Fibroblast of skin of right quadriceps (primary cell): ENCODE results near the gene SRL.
"Not testable (repeated sequence)": the region's sequence is repeated elsewhere in the genome, so short reads cannot be mapped to it uniquely, and the experiment has no call there.

Experiments used
- DNase-seq: peaks from one replicate; pipeline ENCODE4 v3.0.0-alpha.2; 2013

Gene SRL

DNA sequence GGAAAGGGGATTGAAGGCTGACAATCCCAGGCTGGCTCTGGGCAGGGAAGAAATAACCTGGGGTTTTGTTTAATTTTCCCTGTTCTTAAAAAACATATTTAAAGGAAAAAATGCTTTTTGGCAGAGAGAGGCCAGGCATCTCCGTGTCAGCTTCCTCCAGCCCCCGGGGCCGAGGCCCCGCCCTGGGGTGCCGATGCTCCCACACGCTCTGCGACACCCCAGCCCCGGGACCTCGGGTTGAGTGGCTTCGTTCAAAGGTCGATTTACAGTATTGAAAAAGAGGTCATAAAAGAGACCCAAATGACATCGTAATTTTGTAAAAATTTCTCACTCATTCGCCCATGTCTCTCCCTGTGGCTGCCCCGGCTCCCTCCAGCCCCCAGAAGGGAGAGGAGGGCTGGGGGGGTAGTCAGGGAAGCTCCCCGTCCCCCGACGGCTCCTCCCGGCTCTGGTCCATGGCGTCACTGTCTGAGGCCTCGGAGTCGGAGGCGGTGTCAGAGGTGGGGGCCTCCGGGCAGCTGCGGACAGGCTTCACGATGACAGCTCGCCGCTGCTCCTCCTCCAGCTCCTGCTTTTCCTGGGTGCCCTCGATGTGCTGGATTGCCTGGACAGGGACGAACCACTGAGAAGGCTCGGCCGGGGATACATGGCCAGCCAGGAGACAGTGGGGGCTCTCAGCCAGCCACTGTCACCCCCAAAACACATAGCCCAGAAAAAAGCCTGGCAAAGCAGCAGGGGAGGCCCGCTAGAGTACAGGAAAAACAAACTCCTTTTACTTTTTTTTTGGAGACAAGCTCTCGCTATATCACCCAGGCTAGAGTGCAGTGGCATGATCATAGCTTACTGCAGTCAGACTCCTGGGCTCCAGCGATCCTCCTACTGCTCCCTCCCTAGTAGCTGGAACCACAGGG is 16.0 kb upstream of the SRL start:
- no peak for DNase-seq

DNA sequence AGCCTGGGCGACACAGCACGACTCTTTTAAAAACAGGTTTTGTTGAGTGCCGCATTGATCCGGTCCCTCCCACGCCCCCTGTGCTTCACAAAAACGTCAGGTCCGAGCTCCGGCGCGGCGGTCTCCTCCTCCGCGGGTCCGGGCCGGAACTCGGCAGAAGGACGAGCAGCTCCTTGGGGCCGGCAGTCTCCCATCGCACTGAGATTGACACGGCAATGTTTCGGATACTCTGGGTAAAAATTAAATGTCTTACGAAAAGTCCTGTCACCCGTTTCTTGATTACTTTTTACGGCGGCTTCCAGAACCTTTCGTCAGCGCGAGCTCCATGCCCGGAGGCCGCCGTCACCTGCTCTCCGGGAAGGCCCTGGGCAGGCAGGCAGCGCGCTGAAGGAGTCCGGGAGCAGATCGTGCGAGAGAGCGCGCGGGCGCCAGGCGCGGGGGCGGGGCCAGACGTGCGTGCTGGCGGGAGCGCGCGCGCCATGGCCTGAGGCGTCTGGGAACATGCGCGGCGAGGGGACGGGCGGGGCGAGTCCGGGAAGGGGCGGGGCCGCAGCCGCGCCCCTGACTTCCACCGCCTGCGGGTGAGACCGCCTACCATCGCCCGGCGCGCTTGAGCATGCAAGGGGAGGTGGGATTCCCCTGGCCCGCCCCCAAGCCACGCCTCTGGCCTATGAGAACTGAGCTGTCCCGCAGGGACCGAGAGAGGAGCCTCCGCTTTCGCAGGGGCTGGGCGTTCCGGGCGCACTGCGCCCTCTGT is 11.7 kb upstream of the SRL start:
- peak; percentile 100 for DNase-seq

DNA sequence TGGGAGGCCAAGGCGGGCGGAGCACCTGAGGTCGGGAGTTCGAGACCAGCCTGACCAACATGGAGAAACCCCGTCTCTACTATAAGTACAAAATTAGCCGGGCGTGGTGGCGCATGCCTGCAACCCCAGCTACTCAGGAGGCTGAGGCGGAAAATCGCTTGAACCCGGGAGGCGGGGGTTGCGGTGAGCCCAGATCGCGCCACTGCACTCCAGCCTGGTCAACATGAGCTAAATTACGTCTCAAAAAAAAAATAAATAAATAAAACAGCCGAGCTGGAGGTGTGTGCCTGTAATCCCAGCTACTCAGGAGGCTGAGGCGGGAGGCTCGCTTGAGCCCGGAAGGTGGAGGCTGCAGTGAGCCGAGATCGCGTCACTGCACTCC is 11.1 kb upstream of the SRL start:
- not testable (repeated sequence) for DNase-seq

DNA sequence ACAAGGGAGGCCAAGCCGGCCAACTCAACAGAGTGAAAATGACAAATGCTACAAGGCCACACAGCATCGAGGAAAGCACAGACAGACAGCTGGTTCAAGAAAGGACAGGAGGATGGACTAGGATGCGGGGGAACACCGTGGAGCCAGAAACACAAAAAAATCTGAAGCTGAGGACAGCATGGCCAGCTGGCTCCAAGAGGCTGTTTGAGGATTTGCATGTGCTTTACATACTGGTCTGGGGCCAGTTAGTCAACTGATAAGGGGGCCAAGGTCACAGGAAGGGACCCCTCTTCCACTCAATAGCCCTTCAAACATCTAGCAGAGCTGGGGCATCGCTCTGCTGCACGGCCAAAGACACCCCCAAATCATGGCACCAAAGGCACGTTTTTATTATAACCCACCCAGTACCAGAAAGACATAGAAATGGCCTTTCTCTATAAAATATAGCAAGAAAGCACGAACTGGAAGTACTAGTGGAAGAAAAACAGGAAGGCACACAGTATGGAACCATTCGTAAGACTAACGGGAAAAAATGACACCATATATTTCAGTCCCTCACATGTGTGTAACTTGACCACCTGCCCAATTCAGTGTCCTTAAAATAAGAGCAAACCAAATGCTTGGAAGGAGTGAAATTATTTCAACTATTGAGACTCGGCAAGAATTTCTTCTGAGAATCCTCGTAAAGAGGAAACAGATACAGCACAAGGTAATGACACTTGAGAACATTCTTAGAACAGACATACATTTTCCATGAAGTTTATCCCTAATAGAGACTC is 7.8 kb upstream of the SRL start:
- no peak for DNase-seq

DNA sequence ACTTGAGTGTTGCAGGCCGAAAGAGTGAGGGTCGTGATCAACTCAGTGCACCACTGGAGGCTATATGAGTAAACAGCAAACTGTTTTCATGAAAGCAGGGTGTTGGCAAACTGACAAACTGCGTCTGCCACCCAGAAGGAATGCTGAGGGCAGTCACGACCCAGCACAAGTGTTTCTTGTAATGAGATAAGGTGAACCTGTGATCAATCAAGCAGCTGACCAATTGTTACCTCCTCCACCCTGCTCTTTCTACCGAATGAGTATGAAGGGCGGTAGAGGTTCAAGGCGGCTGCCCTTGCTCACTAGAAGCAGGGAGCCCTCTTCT is 5.5 kb upstream of the SRL start:
- no peak for DNase-seq

DNA sequence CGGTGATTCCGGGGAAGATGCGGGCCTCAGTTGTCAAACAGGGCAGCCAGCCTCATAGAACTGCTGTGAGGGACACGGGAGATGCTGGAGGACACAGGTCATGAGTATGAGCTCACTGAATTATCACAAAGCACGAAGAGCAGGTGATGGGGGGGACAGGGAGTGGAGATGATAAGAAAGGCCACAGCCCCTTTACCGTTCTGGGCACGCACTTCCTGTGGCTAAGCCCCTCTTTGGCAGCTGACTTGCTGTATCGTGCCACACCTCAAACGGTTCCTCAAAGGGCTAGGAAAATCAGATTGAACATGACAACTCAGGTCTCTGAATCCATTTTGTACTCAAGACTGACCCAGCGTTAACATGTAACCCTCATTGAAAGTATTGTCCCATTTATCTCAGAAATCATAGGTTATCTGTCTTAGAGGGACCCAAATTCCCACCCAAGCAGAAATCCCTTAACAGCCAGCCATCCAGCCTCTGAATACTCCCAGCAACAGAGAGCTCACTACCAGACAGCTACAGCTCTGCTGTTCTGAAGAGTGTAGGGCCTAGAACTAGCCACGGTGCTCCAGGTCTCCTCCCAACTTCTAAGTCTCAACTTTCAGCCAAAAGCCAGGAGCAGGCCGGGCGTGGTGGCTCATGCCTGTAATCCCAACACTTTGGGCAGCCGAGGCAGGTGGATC is 5.0 kb upstream of the SRL start:
- no peak for DNase-seq

DNA sequence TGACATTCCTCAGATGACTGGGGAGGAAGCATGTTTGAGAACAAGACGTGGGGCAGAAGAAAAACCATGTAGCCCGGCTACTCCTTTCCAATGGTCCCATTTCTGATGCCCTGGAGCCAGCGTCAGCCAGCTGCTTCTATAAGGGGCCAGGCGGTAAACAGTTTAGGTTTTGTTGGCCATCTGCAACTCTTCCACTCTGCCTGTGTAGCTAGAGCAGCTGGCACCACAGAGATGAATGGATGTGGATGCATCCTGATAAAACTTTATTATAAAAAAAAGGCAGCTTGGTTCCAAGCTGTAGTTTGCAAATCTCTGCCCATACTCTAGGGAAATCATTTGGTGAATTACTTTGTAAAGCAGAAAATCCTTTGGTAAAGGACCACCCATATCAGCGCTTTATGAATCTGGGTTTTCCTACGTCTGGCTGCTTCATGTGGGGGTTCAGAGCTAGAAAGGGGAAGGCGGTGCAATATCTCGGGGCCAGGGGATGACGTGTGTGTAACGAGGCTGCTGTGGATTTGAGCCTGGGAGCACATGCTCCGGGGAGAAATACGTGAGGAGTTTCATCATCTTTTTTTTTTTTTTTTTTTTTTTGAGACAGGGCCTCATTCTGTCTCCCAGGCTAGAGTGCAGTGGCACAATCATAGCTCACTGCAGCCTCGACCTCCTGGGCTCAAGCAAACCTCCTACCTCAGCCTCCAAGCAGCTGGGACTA is 3.4 kb upstream of the SRL start:
- peak; percentile 46 for DNase-seq

DNA sequence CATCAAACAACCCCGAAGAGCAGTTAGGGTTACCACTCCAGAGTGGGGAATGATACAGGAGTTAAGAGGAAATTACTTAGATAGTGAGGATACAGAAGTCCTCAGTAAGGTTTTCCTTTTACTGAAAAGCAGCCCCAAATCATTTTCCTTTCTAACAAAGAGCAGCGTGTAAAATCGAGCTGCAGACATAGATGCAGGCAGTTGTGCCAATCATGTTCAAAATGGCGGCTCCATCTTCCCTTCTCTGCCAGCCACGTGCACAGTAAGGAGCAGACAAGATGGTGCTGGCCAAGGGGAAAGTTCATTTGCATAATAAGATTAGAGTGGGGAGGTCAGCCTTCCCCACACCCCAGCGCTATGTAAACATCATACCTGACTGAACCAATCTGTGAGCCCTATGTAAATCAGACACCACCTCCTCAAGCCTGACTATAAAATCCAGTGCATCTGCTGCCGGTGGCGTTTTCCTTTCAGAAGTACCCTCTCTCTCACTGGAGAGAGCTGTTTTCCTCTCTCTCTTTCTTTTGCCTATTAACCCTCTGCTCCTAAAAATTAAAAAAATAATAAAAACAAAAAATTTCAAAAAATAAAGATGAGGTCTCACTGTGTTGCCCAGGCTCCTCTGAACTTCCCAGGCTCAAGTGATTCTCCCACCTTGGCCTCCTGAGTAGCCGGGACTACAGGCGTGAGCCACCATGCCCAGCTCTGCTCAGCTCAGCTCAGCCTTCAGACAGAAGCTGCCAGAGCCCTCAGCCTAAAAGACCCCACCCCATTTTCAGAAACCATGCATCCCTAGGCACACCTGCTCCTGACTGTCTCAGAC is 2.6 kb upstream of the SRL start:
- no peak for DNase-seq

DNA sequence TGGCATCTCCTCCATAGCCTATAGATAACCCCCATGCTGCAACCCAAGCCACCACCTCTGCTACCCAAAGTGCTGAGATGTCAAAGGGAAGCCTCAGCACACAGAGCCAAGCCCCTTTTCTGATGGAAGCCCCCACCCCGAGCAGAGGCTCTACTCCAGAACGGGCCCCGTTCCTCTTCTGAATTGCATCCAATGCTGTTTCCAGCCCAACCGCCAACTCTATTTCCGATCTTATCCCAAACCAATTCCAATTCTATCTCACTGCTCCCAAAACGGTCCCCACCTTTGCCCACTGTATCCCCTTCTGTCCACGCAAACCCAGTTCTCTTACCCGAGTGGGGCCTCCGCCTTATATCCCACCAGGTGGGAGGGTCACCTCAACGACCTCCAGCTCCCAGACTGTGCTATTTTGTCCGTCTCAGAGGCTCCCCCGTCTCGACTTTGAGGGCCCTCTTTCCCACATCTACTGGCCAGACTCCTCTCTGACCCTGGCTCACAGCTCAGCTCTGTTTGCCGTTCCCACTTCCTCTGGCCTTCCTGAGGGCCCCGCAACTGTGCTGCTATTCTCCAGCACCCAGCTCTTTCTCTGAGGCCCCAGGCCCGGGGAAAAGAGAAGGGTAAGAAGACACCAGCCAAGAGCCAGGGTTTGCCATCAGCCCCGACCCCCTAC is 487 bp downstream of the SRL start:
- no peak for DNase-seq

DNA sequence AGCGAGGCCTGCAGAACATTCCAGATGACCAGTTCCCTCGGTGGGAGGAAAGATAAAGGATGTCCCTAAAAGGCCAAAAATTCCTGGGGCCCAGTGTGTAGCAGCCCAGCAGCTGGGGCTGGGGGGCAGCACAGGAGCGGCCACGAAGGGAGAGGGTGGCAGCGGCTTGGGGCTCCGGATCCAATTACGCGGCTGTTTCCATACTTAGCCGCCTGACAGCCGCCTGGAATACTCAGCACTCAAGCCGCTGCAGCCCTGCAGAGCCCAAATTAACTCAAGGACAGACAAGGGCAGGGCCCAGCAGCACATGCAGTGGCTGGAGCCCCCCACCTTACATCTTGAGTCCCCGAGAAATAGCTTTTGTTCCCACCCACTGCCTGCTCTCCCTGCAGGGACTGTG is 1.3 kb downstream of the SRL start:
- DNase-seq = no peak

DNA sequence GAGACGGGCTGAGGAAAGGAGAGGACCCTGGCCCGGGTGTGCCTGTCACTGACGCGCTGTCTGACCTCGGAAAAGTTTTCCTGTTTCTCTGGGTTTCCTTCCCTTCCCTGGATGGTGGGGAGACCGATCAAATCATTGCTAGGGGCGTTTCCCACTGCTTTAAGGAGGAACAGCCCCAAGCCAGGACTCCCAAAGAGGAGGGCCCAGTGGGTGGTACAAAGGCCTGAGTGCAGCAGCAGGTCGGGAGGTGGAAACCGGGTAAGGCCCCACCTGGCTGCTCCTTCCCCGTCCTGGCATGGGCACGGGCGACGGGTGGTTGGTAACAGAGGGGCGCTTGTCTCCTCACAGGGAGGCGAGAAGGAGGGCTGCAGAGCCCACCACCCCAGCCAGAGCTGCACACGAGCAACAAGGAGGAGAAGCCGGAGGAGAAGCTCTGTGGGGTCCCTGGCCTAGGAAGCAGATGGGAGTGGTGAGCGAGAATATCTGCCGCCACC is 2.2 kb downstream of the SRL start:
- no peak for DNase-seq

DNA sequence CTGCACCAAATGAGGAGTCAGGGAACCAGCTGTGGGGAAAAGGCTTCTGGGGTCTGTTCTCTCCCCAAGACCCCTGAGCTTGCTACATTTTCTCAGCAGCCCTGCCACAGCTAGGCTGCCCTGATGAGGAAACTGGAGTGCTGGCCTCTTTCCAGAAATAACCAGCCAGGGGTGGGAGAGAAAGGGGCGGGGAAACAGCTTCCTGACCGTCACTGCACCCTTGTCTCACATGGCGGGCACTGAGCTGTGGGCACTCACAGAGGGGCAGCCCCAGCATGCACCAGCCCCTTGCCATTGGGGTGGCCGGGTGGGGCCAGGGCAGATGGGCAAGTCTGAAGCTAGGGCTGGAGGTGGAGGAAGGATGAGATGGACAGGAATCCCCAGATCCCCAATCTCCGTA is 2.9 kb downstream of the SRL start:
- no peak for DNase-seq

DNA sequence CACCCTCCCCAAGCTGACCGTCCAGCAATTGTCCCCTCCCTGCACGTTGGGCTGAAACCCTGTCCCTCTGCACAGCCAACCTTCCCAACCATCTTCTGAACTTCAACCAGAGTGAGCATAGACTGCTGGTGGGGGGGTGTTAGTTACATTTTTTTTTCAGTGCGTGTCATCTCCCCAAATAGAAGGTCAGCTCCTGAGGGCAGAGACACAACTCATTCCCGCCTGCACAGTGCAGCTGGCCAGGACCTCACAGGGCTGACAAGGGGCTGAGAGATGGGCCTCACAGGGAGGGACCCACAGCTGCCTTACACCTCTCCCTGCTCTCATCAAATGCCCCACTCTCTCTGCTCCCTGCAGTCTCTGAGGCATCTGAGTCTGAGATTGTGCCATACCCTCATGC is 8.4 kb downstream of the SRL start:
- no peak for DNase-seq

DNA sequence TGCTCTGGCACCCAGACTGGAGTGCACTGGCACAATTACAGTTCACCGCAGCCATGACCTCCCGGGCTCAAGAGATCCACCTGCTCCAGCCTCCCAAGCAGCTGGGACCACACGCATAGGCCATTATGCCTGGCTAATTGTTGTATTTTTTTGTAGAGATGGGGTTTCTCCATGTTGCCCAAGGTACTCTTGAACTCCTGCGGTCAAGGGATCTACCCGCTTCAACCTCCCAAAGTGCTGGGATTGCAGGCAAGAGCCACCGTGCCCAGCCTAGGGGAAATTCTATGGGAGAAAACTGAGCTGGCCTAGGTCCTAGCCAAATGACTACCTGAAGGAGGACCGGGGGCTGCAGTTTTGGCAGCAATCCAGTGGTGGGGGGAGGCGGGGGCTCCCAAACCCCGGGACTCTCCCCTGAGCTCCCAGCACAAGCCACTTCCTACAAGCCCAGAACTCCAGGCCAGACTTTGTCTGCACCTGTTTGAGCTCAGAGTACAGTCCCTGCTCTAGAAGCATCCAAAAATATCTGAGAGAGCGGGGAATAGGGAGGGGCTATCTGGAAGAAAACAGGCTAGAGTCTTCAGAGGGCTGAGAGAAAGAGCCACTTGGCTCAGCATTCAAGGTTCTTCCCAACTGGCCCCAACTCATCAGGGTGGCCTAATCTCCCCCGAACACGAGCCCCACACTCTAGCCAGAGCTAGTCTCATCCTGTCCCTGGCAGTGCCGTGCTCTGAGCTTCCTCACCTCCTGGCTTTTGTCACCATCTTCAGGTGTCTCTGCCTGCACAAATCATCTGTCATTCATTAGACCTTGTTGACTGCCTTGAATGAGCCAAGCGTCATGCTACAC is 9.1 kb downstream of the SRL start:
- no peak for DNase-seq

DNA sequence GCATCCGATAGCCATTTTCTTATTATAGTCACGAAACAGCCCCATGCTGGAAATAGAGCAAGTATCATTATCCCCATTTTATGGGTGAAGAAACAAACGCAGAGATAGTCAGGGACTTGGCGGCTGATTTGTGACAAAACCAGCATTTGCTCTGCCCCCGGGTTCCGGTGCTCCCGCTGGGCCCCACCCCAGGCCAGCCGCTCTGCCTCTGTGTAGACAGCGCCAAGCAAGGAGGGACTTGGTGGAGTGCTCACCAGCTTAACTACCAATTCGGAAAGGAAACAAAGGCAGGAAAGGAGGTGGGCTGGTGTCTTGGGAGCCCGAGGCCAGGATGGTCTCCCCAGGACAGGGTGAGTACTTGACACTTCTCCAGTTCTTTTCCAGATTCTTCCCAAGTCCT is 10.0 kb downstream of the SRL start:
- DNase-seq = no peak

DNA sequence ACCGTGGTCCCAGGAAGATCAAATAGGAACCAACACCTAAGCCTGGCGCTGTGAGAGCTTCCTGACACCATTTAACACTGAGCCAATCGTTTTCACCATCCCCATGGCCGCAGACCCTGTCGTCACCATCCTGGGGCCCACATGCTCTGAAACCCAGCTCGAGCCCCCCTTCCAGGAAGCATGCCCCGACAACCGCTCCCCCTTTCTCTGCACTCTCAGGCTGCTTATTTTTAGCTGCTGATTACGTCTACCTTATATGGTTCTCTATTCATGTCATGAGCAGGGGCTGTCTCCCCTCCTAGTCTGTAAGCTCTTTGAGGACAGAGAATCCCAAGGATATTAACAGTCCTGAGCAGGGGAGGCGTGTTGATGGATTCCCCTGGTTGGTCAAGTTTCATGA is 10.5 kb downstream of the SRL start:
- DNase-seq = no peak

DNA sequence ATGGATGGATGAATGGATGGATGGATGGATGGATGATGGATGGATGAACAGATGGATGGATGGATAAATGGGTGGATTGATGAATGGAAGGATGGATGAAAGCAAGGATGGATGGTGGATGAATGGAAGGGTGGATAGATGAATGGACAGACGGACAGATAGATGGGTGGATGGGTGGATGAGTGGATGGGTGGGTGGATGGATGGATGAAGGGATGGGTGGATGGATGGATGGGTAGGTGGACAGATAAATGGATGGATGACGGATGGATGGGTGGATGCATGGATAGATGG is 14.9 kb downstream of the SRL start:
- no peak for DNase-seq

DNA sequence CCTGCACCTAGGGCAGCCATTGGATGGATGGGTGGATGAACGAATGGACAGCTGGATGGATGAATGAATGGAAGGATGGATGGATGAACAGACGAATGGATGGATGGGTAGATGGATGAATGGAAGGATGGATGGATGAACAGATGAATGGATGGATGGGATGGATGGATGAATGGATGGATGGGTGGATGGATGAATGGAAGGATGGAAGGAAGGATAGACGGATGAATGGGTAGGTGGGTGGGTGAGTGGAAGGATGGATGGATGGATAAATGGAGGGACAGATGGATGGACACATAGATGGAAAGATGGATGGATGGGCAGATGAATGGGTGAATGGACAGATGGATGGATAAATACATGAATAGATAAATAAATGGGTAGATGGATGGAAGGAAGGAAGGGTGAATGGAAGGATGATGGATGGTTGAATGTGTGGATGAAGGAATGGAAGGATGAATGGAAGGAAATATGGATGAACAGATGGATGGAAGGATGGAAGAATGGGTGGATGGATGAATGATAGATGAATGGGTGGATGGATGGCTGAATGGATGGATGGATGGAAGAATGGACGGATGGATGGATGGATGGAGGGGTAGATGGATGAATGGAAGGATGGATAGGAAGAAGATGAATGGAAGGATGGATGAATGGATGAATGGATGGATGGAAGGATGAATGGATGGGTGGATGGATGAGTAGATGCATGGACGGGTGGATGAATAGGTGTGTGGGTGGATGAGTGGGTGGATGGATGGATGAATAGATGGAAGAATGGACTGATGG is 15.4 kb downstream of the SRL start:
- DNase-seq = no peak

DNA sequence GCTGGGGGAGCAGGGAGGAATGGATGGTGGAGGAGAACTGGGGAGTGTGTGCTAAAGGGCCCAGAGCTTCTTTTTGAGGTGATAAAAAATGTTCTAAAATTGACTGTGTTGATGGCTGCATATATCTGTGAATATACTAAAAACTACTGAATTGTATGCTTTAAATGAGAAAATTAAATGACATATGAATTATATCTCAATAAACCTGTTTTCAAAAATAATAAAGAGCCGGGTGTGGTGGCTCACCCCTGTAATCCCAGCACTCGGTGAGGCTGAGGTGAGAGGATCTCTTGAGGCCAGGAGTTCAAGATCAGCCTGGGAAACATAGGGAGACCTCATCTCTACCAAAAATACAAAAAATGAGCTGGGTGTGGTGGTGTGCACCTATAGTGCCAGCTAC is 16.8 kb downstream of the SRL start:
- DNase-seq = no peak
